ENCODE measurements around the gene NFIC. TPM values are rescaled to one million over a fixed set of nuclear protein-coding genes. Genes with fewer than 3 reads are reported as not detected.

NFIC gene
- total and polyA plus RNA-seq, 10 of the 15 experiments (the other 5 are each of a cell fraction or from before 2014, with no cell fraction given), result 0.71 to 53.5 (median 10.2) TPM

DNA sequence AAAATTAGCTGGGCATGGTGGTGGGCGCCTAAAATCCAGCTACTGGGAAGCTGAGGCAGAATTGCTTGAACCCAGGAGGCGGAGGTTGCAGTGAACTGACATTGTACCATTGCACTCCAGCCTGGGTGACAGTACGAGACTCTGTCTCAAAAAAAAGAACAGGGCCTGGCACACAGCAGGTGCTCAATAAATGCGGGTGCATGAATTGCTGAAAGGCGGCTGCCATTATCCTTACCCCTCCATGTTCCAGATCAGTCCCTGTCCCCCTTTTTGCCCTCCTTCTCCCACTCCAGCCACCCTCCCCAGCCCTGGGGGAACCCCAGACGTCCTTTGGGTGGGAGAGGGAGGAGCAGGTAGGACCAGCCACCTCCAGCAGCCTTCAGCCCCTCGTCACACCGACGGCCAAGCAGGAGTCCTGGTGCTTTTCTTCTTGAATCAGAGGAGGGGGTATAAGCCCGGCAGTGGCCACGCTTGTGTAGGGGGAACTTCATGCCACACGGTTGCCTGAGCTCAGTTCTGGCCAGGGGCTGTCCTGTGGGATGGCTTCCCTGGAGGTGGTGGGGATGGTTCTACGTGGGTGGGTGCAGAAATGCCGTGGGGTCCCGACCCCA is 20.4 kb upstream of the NFIC start:
- no peak for DNase-seq (ENCODE audit: low read depth, low spot score)
- H3K9ac ChIP-seq (ENCODE audit: control insufficient read depth, insufficient read depth, low read length), result no peak overlapping the region
- ChIA-PET POLR2A (no interaction called here), RAD21 (ENCODE audit: unreplicated experiment) (interaction anchor here (0.6 to 1.2 kb wide), 2 partner anchors 39 to 84 kb away, joined by 3 to 4 read pairs; no protein-coding TSS in a partner anchor), CTCF (interaction anchor here (0.9 to 1.5 kb wide), 2 partner anchors 41 to 84 kb away, joined by 3 to 8 read pairs; no protein-coding TSS in a partner anchor), SMC1A (ENCODE audit: uncharacterized antibody, unreplicated experiment) (interaction anchor here (1.3 kb wide), 1 partner anchor 83 kb away, joined by 4 read pairs; no protein-coding TSS in a partner anchor)
- H3K27ac ChIP-seq (ENCODE audit: control insufficient read depth, insufficient read depth), result no peak overlapping the region
- intact Hi-C loops (cut with micrococcal nuclease; ENCODE audit: unreplicated experiment), result no loop called here
- no peaks in the 10 kb centered on the region for H4K20me1 ChIP-seq (ENCODE audit: control insufficient read depth, insufficient read depth)
- H3K4me1 ChIP-seq (ENCODE audit: control insufficient read depth, insufficient read depth, low read length), result no peaks in the 10 kb centered on the region
- no peaks in the 10 kb centered on the region for H3K79me2 ChIP-seq (ENCODE audit: control insufficient read depth, insufficient read depth, low read length)
- H3K4me3 ChIP-seq, result no peak overlapping the region
- H2AFZ ChIP-seq (ENCODE audit: control insufficient read depth, low read depth, low read length), result no peak overlapping the region
- H3K4me2 ChIP-seq (ENCODE audit: control insufficient read depth, insufficient read depth), result no peak overlapping the region
- no peaks in the 10 kb centered on the region for H3K36me3 ChIP-seq (ENCODE audit: control insufficient read depth in 2 of 2, insufficient read depth in 2 of 2, low read length in 1 of 2)
- TF ChIP-seq BMI1 (IDR thresholded peaks at IDR 0.05; ENCODE audit: borderline replicate concordance), result no peak
- no peak for TF ChIP-seq EED (IDR thresholded peaks at IDR 0.05; ENCODE audit: low read depth)
- no peak for TF ChIP-seq IRF4 (IDR thresholded peaks at IDR 0.05; ENCODE audit: low read depth, low read length)
- TF ChIP-seq MYC (IDR thresholded peaks at IDR 0.05; ENCODE audit: insufficient read depth, insufficient read length, insufficient replicate concordance, low read length, severe bottlenecking), result no peak
- no peak for TF ChIP-seq MYB (IDR thresholded peaks at IDR 0.05; ENCODE audit: borderline replicate concordance, low read depth, low read length)
- WGBS (ENCODE audit: insufficient coverage, insufficient replicate concordance, low lambda C conversion rate, missing lambda C conversion rate), result 23% methylated on average over 15 of the region's 15 CpGs
- no TSS peak for BruUV-seq (replicated peaks)
- in situ Hi-C loops (cut with MboI), result no loop called here
- no peak for FAIRE-seq
- no peak for ATAC-seq
- H3K27me3 ChIP-seq (replicated peaks in 1 of 2; ENCODE audit: control insufficient read depth in 2 of 2, insufficient read depth in 2 of 2, low read length in 1 of 2), result no peaks in the 10 kb centered on the region; a peak in 1 of 4 replicates
- H3K9me3 ChIP-seq (replicated peaks; ENCODE audit: control insufficient read depth, insufficient read depth, low read length), result no peaks in the 10 kb centered on the region

DNA sequence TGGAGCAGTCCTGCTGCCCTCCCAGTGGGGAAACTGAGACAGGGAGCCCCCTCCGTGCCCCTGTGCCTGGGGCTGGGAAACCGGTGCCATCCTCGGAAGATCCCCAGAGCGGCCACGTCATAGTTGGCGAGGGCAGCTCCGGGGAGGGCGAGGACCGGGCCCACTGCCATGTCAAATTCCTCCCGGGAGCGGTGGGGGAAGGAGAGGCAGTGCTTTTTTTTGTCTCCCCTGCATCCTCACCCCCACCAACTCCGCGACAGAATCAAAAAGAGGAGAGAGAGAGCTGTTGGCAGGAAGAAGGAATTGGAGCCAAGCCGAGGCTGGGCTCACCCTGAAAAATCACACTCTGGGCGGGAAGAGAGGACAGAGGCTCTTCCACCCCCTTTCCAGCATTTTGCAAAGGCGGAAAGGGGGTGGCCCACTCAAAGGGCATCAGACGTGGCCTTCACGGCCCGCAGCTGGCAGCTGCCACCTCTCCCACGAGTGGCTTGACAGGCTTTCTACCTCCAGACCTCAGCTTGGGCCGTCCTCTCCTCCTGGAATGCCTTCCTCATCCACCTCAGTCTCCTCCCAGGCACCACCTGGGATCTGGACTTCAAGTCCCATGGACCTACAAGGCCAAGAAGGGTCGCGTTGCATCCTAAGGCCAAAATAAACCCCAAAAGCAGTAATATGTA is 19.6 kb upstream of the NFIC start:
- H3K27ac ChIP-seq (ENCODE audit: control insufficient read depth, insufficient read depth), result no peak overlapping the region
- ChIA-PET POLR2A (no interaction called here), RAD21 (ENCODE audit: unreplicated experiment) (interaction anchor here (1.2 kb wide), 1 partner anchor 83 kb away, joined by 4 read pairs; no protein-coding TSS in a partner anchor), CTCF (interaction anchor here (0.9 to 1.5 kb wide), 2 partner anchors 42 to 83 kb away, joined by 3 to 8 read pairs; no protein-coding TSS in a partner anchor), SMC1A (ENCODE audit: uncharacterized antibody, unreplicated experiment) (interaction anchor here (1.0 to 1.3 kb wide), 2 partner anchors 10 to 82 kb away, joined by 3 to 4 read pairs; no protein-coding TSS in a partner anchor)
- H3K4me2 ChIP-seq (ENCODE audit: control insufficient read depth, insufficient read depth), result no peak overlapping the region
- ATAC-seq (no peak), DNase-seq (ENCODE audit: low read depth, low spot score) (no peak), FAIRE-seq (no peak)
- intact Hi-C loops (cut with micrococcal nuclease; ENCODE audit: unreplicated experiment), result no loop called here
- no peaks in the 10 kb centered on the region for H3K36me3 ChIP-seq (ENCODE audit: control insufficient read depth in 2 of 2, insufficient read depth in 2 of 2, low read length in 1 of 2)
- no peak overlapping the region for H3K4me3 ChIP-seq
- no peaks in the 10 kb centered on the region for H3K9me3 ChIP-seq (replicated peaks; ENCODE audit: control insufficient read depth, insufficient read depth, low read length)
- no peaks in the 10 kb centered on the region for H3K4me1 ChIP-seq (ENCODE audit: control insufficient read depth, insufficient read depth, low read length)
- H3K27me3 ChIP-seq (replicated peaks in 1 of 2; ENCODE audit: control insufficient read depth in 2 of 2, insufficient read depth in 2 of 2, low read length in 1 of 2), result no peaks in the 10 kb centered on the region; a peak in 1 of 4 replicates
- H3K9ac ChIP-seq (ENCODE audit: control insufficient read depth, insufficient read depth, low read length), result no peak overlapping the region
- WGBS (ENCODE audit: insufficient coverage, insufficient replicate concordance, low lambda C conversion rate, missing lambda C conversion rate), result 30% methylated on average over 23 of the region's 23 CpGs
- H2AFZ ChIP-seq (ENCODE audit: control insufficient read depth, low read depth, low read length), result no peak overlapping the region
- H3K79me2 ChIP-seq (ENCODE audit: control insufficient read depth, insufficient read depth, low read length), result no peaks in the 10 kb centered on the region
- no TSS peak for BruUV-seq (replicated peaks)
- no peaks in the 10 kb centered on the region for H4K20me1 ChIP-seq (ENCODE audit: control insufficient read depth, insufficient read depth)
- in situ Hi-C loops (cut with MboI), result no loop called here
- TF ChIP-seq SP1 (IDR thresholded peaks at IDR 0.05; ENCODE audit: low read depth, low read length), result no peak
- TF ChIP-seq, protein P1, sequence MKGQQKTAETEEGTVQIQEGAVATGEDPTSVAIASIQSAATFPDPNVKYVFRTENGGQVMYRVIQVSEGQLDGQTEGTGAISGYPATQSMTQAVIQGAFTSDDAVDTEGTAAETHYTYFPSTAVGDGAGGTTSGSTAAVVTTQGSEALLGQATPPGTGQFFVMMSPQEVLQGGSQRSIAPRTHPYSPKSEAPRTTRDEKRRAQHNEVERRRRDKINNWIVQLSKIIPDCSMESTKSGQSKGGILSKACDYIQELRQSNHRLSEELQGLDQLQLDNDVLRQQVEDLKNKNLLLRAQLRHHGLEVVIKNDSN (IDR thresholded peaks at IDR 0.05; ENCODE audit: borderline replicate concordance, extremely low read length, insufficient read depth, low read depth, low read length), result no peak
- no peak for TF ChIP-seq CHD2 (IDR thresholded peaks at IDR 0.05; ENCODE audit: borderline replicate concordance, low read depth, low read length)
- no peak for TF ChIP-seq CBFB (IDR thresholded peaks at IDR 0.05; ENCODE audit: low read depth)
- TF ChIP-seq, protein P2, sequence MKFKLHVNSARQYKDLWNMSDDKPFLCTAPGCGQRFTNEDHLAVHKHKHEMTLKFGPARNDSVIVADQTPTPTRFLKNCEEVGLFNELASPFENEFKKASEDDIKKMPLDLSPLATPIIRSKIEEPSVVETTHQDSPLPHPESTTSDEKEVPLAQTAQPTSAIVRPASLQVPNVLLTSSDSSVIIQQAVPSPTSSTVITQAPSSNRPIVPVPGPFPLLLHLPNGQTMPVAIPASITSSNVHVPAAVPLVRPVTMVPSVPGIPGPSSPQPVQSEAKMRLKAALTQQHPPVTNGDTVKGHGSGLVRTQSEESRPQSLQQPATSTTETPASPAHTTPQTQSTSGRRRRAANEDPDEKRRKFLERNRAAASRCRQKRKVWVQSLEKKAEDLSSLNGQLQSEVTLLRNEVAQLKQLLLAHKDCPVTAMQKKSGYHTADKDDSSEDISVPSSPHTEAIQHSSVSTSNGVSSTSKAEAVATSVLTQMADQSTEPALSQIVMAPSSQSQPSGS (IDR thresholded peaks at IDR 0.05; ENCODE audit: low read length), result no peak
- no peak for TF ChIP-seq BRCA1 (IDR thresholded peaks at IDR 0.05; ENCODE audit: low read depth, low read length)
